Measurements from ENCODE around the gene CABYR. TPM values are rescaled to one million over a fixed set of nuclear protein-coding genes. Genes with fewer than 3 reads are reported as not detected.

CABYR gene
- total RNA-seq, 2 donors from 2014 or later: 10.0 to 11.1 TPM

GRCh38 chr18:24168496-24168895, 29.6 kb downstream of the CABYR start:
- Histone ChIP-seq H3K27me3 (ENCODE audit: control insufficient read depth, insufficient read depth, low read length, poor library complexity, severe bottlenecking) (no peaks in the 10 kb centered on the region), H3K4me3 (ENCODE audit: low read length) (no peak overlapping the region), H3K9ac (ENCODE audit: extremely low read depth, low read length, poor library complexity, severe bottlenecking) (no peak overlapping the region), H3K36me3 (ENCODE audit: control insufficient read depth, insufficient read depth, low read length) (peaks cover 20% of the 10 kb centered on the region), H3K27ac (ENCODE audit: low read depth, low read length) (no peak overlapping the region), H3K4me1 (ENCODE audit: control insufficient read depth, insufficient read depth, low read length) (no peaks in the 10 kb centered on the region), H3K9me3 (ENCODE audit: control insufficient read depth, low read length) (no peaks in the 10 kb centered on the region)
- Mint-ChIP-seq H3K4me1 (no peaks in the 10 kb centered on the region), H3K27me3 (ENCODE audit: insufficient read depth) (no peaks in the 10 kb centered on the region), H3K4me3 (no peak overlapping the region), H3K9me3 (no peaks in the 10 kb centered on the region), H3K36me3 (ENCODE audit: low read depth) (peaks cover 33% of the 10 kb centered on the region), H3K27ac (peak overlapping the region; percentile 5)
- TF ChIP-seq CTCF (conservative IDR thresholded peaks at IDR 0.05): no peak
- 89 to 94% methylated on average over 7 of the region's 7 CpGs for WGBS, 2 experiments (ENCODE audit: insufficient coverage in 1 of 2, insufficient read length in 1 of 2)
- no peak for DNase-seq

- H3K36me3 Mint-ChIP-seq (ENCODE audit: low read depth): peaks cover 23% of the 10 kb centered on the region
Observed at GRCh38 chr18:24170360-24170759, 31.5 kb downstream of the CABYR start.

GRCh38 chr18:24173997-24174396, 35.1 kb downstream of the CABYR start:
- H3K27ac ChIP-seq (ENCODE audit: low read depth, low read length): no peak overlapping the region
- peaks cover 17% of the 10 kb centered on the region for H3K4me1 Mint-ChIP-seq
- H3K9me3 Mint-ChIP-seq: no peaks in the 10 kb centered on the region
- H3K4me1 ChIP-seq (ENCODE audit: control insufficient read depth, insufficient read depth, low read length): peaks cover 6% of the 10 kb centered on the region
- 93 to 100% methylated on average over 2 to 3 of the region's 3 CpGs for WGBS, 2 experiments (ENCODE audit: insufficient coverage in 1 of 2, insufficient read length in 1 of 2)
- H3K9ac ChIP-seq (ENCODE audit: extremely low read depth, low read length, poor library complexity, severe bottlenecking): no peak overlapping the region
- H3K36me3 ChIP-seq (ENCODE audit: control insufficient read depth, insufficient read depth, low read length): no peaks in the 10 kb centered on the region
- no peak for TF ChIP-seq CTCF (conservative IDR thresholded peaks at IDR 0.05)
- no peak overlapping the region for H3K4me3 ChIP-seq (ENCODE audit: low read length)
- H3K9me3 ChIP-seq (ENCODE audit: control insufficient read depth, low read length): no peaks in the 10 kb centered on the region
- H3K4me3 Mint-ChIP-seq: no peak overlapping the region
- no peak overlapping the region for H3K27ac Mint-ChIP-seq
- H3K27me3 ChIP-seq (ENCODE audit: control insufficient read depth, insufficient read depth, low read length, poor library complexity, severe bottlenecking): no peaks in the 10 kb centered on the region
- no peaks in the 10 kb centered on the region for H3K27me3 Mint-ChIP-seq (ENCODE audit: insufficient read depth)
- no peak for DNase-seq
- H3K36me3 Mint-ChIP-seq (ENCODE audit: low read depth): peaks cover 14% of the 10 kb centered on the region

More at GRCh38 chr18:24170360-24170759, 31.5 kb downstream of the CABYR start:
- Histone ChIP-seq H3K4me1 (ENCODE audit: control insufficient read depth, insufficient read depth, low read length) (no peaks in the 10 kb centered on the region), H3K4me3 (ENCODE audit: low read length) (no peak overlapping the region), H3K27ac (ENCODE audit: low read depth, low read length) (no peak overlapping the region), H3K9ac (ENCODE audit: extremely low read depth, low read length, poor library complexity, severe bottlenecking) (no peak overlapping the region), H3K36me3 (ENCODE audit: control insufficient read depth, insufficient read depth, low read length) (peaks cover 14% of the 10 kb centered on the region), H3K9me3 (ENCODE audit: control insufficient read depth, low read length) (no peaks in the 10 kb centered on the region), H3K27me3 (ENCODE audit: control insufficient read depth, insufficient read depth, low read length, poor library complexity, severe bottlenecking) (no peaks in the 10 kb centered on the region)
- no peak for DNase-seq
- peaks cover 4% of the 10 kb centered on the region for H3K4me1 Mint-ChIP-seq
- no peak overlapping the region for H3K4me3 Mint-ChIP-seq
- 91 to 97% methylated on average over 3 to 8 of the region's 8 CpGs for WGBS, 2 experiments (ENCODE audit: insufficient coverage in 1 of 2, insufficient read length in 1 of 2)
- no peaks in the 10 kb centered on the region for H3K27me3 Mint-ChIP-seq (ENCODE audit: insufficient read depth)
- no peak overlapping the region for H3K27ac Mint-ChIP-seq
- no peaks in the 10 kb centered on the region for H3K9me3 Mint-ChIP-seq
- TF ChIP-seq CTCF (conservative IDR thresholded peaks at IDR 0.05): no peak
